Right lobe of liver (tissue), 6 donors: Measurements from ENCODE around the gene ZNF276. TPM values are rescaled to one million over a fixed set of nuclear protein-coding genes. Genes with fewer than 3 reads are reported as not detected.

Experiments
- ATAC-seq, 4 donors: fragments of 200-7000 bp; cut with Tn5 transposase; one replicate each; pipeline ENCODE4 v1.9.1; 2020; ENCODE audit warnings: mild to moderate bottlenecking in 4 of 4, moderate library complexity in 4 of 4
- DNase-seq, 3 donors: peaks; one replicate each; pipeline ENCODE4 v3.0.0-alpha.2; 2020
- H3K27ac ChIP-seq, 3 donors: fragments of 200-600 bp; one replicate each; pipeline ENCODE4 v1.8.0; 2022
- H3K27me3 ChIP-seq, 2 donors: fragments of 200-600 bp; one replicate each; pipeline ENCODE4 v1.8.0; 2022
- H3K36me3 ChIP-seq, 4 donors: fragments of 200-600 bp; sonication (generic) in 1 of 4; one replicate each; pipeline versions ENCODE4 v1.5.1 to v1.8.0; 2017 to 2022; ENCODE audit warnings: control low read depth in 1 of 4
- H3K4me1 ChIP-seq, 4 donors: fragments of 200-600 bp; sonication (generic) in 1 of 4; one replicate each; pipeline versions ENCODE4 v1.5.1 to v1.8.0; 2017 to 2022; ENCODE audit warnings: control low read depth in 1 of 4
- H3K4me3 ChIP-seq, 3 donors: fragments of 200-600 bp; one replicate each; pipeline ENCODE4 v1.8.0; 2022
- H3K9me3 ChIP-seq, 4 donors: fragments of 200-600 bp; sonication (generic) in 1 of 4; one replicate each; pipeline versions ENCODE4 v1.5.1 to v1.8.0; 2017 to 2022; ENCODE audit warnings: control low read depth in 1 of 4
- CTCF ChIP-seq, 4 donors: fragments of 200-600 bp in 3 of 4; fragments of 450-650 bp in 1 of 4; IDR thresholded peaks; one replicate each; pipeline versions ENCODE4 v1.5.1 to v1.8.0; 2016 to 2022; ENCODE audit warnings: antibody characterized with exemption in 4 of 4, mild to moderate bottlenecking in 2 of 4
- POLR2A ChIP-seq: fragments of 450-650 bp; IDR thresholded peaks from one replicate; pipeline ENCODE4 v1.6.1; 2017; ENCODE audit warnings: antibody characterized with exemption, mild to moderate bottlenecking
- WGBS: methylation state at CpG from one replicate; pipeline ENCODE4 v1.1.6; 2018; ENCODE audit warnings: low coverage, low lambda C conversion rate; ENCODE audit not compliant: insufficient coverage; ENCODE audit errors: missing lambda C conversion rate; 5-methylcytosine and 5-hydroxymethylcytosine counted together
- intact Hi-C, 2 donors: fragments of 100-400 bp; cut with DNase I; formaldehyde crosslinking; loops; one replicate each; pipeline versions ENCODE4 v1.11.2 to v1.14.1; 2022
- total RNA-seq, 6 experiments: library from RNA; depleted of rRNA in 2 of 6; stranded (reverse); fragments of >200 nt in 2 of 6; fragmentation: NEBNext Ultra II Directional in 3 of 6; extraction: Animal tissue kit (Norgen Biotek cat#: 25700) in 3 of 6; gene quantifications; one replicate each; pipeline versions ENCODE4 v1.1.0 to v1.2.4, GENCODE V29; 2016 to 2023
- donor health status: DM: no; HTN: yes; CAD: no.
- donor health status: DM: no; HTN: no; CAD: no.
- donor health status: DM: no; HTN: no; CAD: no.
- donor health status: DM: no; HTN: yes; CAD: no.
- donor health status: DM: no; HTN: yes; CAD: no.

The ZNF276 gene
- total RNA-seq, 6 experiments from 2014 or later, result 6.9 to 13.4 (median 9.1) TPM

GRCh38 chr16:89685916-89686315 is 35.4 kb upstream of the ZNF276 start:
- H3K9me3 ChIP-seq, result no peaks in the 10 kb centered on the region
- peaks cover 0 to 16% (median 9%) of the 10 kb centered on the region in 4 donors for H3K4me1 ChIP-seq
- peaks cover 0 to 11% (median 0%) of the 10 kb centered on the region in 4 donors for H3K36me3 ChIP-seq
- intact Hi-C loops, result no loop called here
- DNase-seq (peak in 2 of 3 donors; percentile 52 to 58), ATAC-seq (no peak)
- no peak for TF ChIP-seq POLR2A
- TF ChIP-seq CTCF (IDR thresholded peaks at IDR 0.05), result no peak
- no peaks in the 10 kb centered on the region for H3K27me3 ChIP-seq
- H3K27ac ChIP-seq, result no peak overlapping the region
- no CpG with 5 or more reads among the region's 1 CpG for WGBS
- H3K4me3 ChIP-seq, result peak overlapping the region in 1 of 3 donors; percentile 97

- peaks cover 0 to 18% (median 3%) of the 10 kb centered on the region in 4 donors for H3K36me3 ChIP-seq
- no peaks in the 10 kb centered on the region for H3K27me3 ChIP-seq
- H3K9me3 ChIP-seq, result no peaks in the 10 kb centered on the region
- H3K4me1 ChIP-seq, result peaks cover 0 to 16% (median 9%) of the 10 kb centered on the region in 4 donors
- peak within 1 kb of the TSS; percentile 68 to 99 (median 97) for H3K4me3 ChIP-seq
- DNase-seq (peak; percentile 89 to 94 (median 92)), ATAC-seq (peak; percentile 75 to 84 (median 80))
- H3K27ac ChIP-seq, result peak within 1 kb of the TSS; percentile 75 to 94 (median 91)
- under 1% methylated on average over 25 of the region's 67 CpGs for WGBS
- intact Hi-C loops, result no loop called here
- TF ChIP-seq CTCF (IDR thresholded peaks at IDR 0.05) (no peak), POLR2A (peak; percentile 63)
These were observed 34.7 kb upstream of the ZNF276 start, which contains the start of gene CDK10 for GRCh38 chr16:89686520-89687091. TSS of gene CDK10 (plus strand) at chr16:89686689. CDS start at chr16:89686711, 22 bp downstream.

GRCh38 chr16:89687092-89687940 is 34.0 kb upstream of the ZNF276 start:
- peaks cover 0 to 25% (median 7%) of the 10 kb centered on the region in 4 donors for H3K36me3 ChIP-seq
- DNase-seq, result peak; percentile 83 to 95 (median 93)
- H3K9me3 ChIP-seq, result no peaks in the 10 kb centered on the region
- peak overlapping the region; percentile 68 to 99 (median 97) for H3K4me3 ChIP-seq
- TF ChIP-seq POLR2A, result peak; percentile 84
- no peak for TF ChIP-seq CTCF (IDR thresholded peaks at IDR 0.05)
- no peaks in the 10 kb centered on the region for H3K27me3 ChIP-seq
- H3K4me1 ChIP-seq, result peaks cover 0 to 16% (median 9%) of the 10 kb centered on the region in 4 donors
- intact Hi-C loops, result no loop called here
- WGBS, result 2% methylated on average over 36 of the region's 42 CpGs
- ATAC-seq, result peak; percentile 89 to 93 (median 90)
- peak overlapping the region; percentile 75 to 94 (median 91) for H3K27ac ChIP-seq

- DNase-seq (no peak), ATAC-seq (no peak)
- Histone ChIP-seq H3K9me3 (no peaks in the 10 kb centered on the region), H3K27me3 (no peaks in the 10 kb centered on the region), H3K27ac (peak overlapping the region in 2 of 3 donors; percentile 91 to 94), H3K4me1 (peaks cover 0 to 13% (median 9%) of the 10 kb centered on the region in 4 donors), H3K36me3 (peaks cover 0 to 34% (median 10%) of the 10 kb centered on the region in 4 donors), H3K4me3 (no peak overlapping the region)
- intact Hi-C loops, result no loop called here
- TF ChIP-seq CTCF (IDR thresholded peaks at IDR 0.05) (no peak), POLR2A (no peak)
- WGBS, result 77% methylated on average over 5 of the region's 5 CpGs
These were observed 32.9 kb upstream of the ZNF276 start for GRCh38 chr16:89688395-89688794.
